Common myeloid progenitor, CD34-positive (primary cell): ENCODE data around the gene SLC35E3. TPM values are rescaled to one million over a fixed set of nuclear protein-coding genes. Genes with fewer than 3 reads are reported as not detected.

Source experiments
- CTCF ChIA-PET: fragments of 350-600 bp; sonication (Branson Sonifier 250); formaldehyde crosslinking; loops from one replicate; lab custom pipeline; 2021; ENCODE audit warnings: antibody characterized with exemption; lab: Charles Lee
- POLR2A ChIA-PET: fragments of 350-600 bp; sonication (Branson Sonifier 250); formaldehyde crosslinking; loops from one replicate; lab custom pipeline; 2021; ENCODE audit warnings: antibody characterized with exemption; lab: Charles Lee
- DNase-seq, 3 donors: peaks; one replicate each; pipeline versions ENCODE4 v3.0.0 to v3.0.0-alpha.2; 2013
- H3K27ac ChIP-seq, 2 experiments: 1 replicate in 1 of 2; 2 replicates in 1 of 2; pipeline ENCODE4 v1.7.0; 2013; ENCODE audit warnings: inconsistent platforms in 2 of 2, low read length in 2 of 2, mild to moderate bottlenecking in 2 of 2, low read depth in 1 of 2, moderate library complexity in 1 of 2; ENCODE audit not compliant: severe bottlenecking in 2 of 2, insufficient read depth in 1 of 2, poor library complexity in 1 of 2
- H3K27me3 ChIP-seq, 5 experiments: replicated peaks in 2 of 5; 1 replicate in 3 of 5; 2 replicates in 2 of 5; pipeline versions ENCODE4 v1.6.1 to v1.7.0; 2013; ENCODE audit warnings: low read length in 4 of 5, mild to moderate bottlenecking in 2 of 5, moderate library complexity in 2 of 5, inconsistent platforms in 1 of 5; ENCODE audit not compliant: insufficient read depth in 5 of 5, control insufficient read depth in 4 of 5
- H3K36me3 ChIP-seq, 4 experiments: 1 replicate in 2 of 4; 2 replicates in 2 of 4; pipeline versions ENCODE4 v1.6.1 to v1.7.0; 2013; ENCODE audit warnings: low read length in 3 of 4, control low read depth in 1 of 4, mild to moderate bottlenecking in 1 of 4; ENCODE audit not compliant: control insufficient read depth in 4 of 4, insufficient read depth in 4 of 4
- H3K4me1 ChIP-seq, 4 experiments: 1 replicate in 3 of 4; 2 replicates in 1 of 4; pipeline versions ENCODE4 v1.6.1 to v1.7.1; 2013; ENCODE audit warnings: low read length in 3 of 4, mild to moderate bottlenecking in 3 of 4, control low read depth in 1 of 4, inconsistent platforms in 1 of 4, moderate library complexity in 1 of 4; ENCODE audit not compliant: control insufficient read depth in 4 of 4, insufficient read depth in 4 of 4; ENCODE audit errors: control extremely low read depth in 1 of 4
- H3K4me3 ChIP-seq, 7 experiments: 1 replicate in 4 of 7; 2 replicates in 3 of 7; pipeline versions ENCODE4 v1.5.1 to v1.7.0; 2013; ENCODE audit warnings: mild to moderate bottlenecking in 7 of 7, low read length in 6 of 7, moderate library complexity in 6 of 7, inconsistent platforms in 2 of 7, low read depth in 2 of 7, control low read depth in 1 of 7; ENCODE audit not compliant: insufficient read depth in 4 of 7, control insufficient read depth in 1 of 7; ENCODE audit errors: extremely low read depth in 1 of 7
- H3K9me3 ChIP-seq, 5 experiments: 1 replicate in 4 of 5; 2 replicates in 1 of 5; pipeline versions ENCODE4 v1.6.1 to v1.7.1; 2013; ENCODE audit warnings: low read length in 4 of 5, mild to moderate bottlenecking in 2 of 5, inconsistent platforms in 1 of 5, low read depth in 1 of 5, moderate library complexity in 1 of 5; ENCODE audit not compliant: control insufficient read depth in 4 of 5, insufficient read depth in 2 of 5; ENCODE audit errors: control extremely low read depth in 1 of 5
- WGBS: methylation state at CpG from one replicate; pipeline ENCODE4 v1.1.5; 2013; ENCODE audit not compliant: insufficient coverage; 5-methylcytosine and 5-hydroxymethylcytosine counted together
- polyA plus RNA-seq: library from polyadenylated mRNA; unstranded; fragments of 120-200 nt; gene quantifications from one replicate; pipeline ENCODE4 v1.2.1, GENCODE V29; 2013

Gene SLC35E3
- 11.6 TPM for polyA plus RNA-seq

GRCh38 chr12:68745904-68746571 is at the start of gene SLC35E3:
SLC35E3 (plus strand) TSS chr12:68746176; CDS start chr12:68746378, 202 bp downstream.
- ChIA-PET POLR2A (interaction anchor here (0.7 kb wide), 1 partner anchor 61 kb away, joined by 6 read pairs; no protein-coding TSS in a partner anchor), CTCF (interaction anchor here (1.1 to 2.0 kb wide), 4 partner anchors 9 to 95 kb away, joined by 4 to 7 read pairs (median 6); partner anchors contain the start of gene MDM2)
- H3K4me3 ChIP-seq: peak within 1 kb of the TSS; percentile 58 to 98 (median 95)
- no peaks in the 10 kb centered on the region for H3K9me3 ChIP-seq
- H3K27me3 ChIP-seq: no peaks in the 10 kb centered on the region
- H3K27ac ChIP-seq: peak within 1 kb of the TSS; percentile 85 to 92
- under 1% methylated on average over 52 of the region's 52 CpGs for WGBS
- H3K36me3 ChIP-seq: peaks cover 2 to 20% (median 11%) of the 10 kb centered on the region in 4 experiments
- peaks cover 14 to 31% (median 23%) of the 10 kb centered on the region in 4 experiments for H3K4me1 ChIP-seq
- peak; percentile 88 to 94 (median 94) for DNase-seq

- Histone ChIP-seq H3K36me3 (peaks cover 12 to 69% (median 44%) of the 10 kb centered on the region in 4 experiments), H3K4me3 (no peak overlapping the region), H3K4me1 (no peaks in the 10 kb centered on the region), H3K27ac (no peak overlapping the region), H3K27me3 (no peaks in the 10 kb centered on the region), H3K9me3 (no peaks in the 10 kb centered on the region)
- DNase-seq: no peak
- POLR2A ChIA-PET: no interaction called here
- no CpG with 5 or more reads among the region's 1 CpG for WGBS
- CTCF ChIA-PET: interaction anchor here (1.0 to 1.7 kb wide), 2 partner anchors 9 to 11 kb away, joined by 3 to 7 read pairs; no protein-coding TSS in a partner anchor
These were observed 46.5 kb upstream of the SLC35E3 start for GRCh38 chr12:68699486-68699885.

GRCh38 chr12:68727776-68728175 is 18.2 kb upstream of the SLC35E3 start:
- H3K4me1 ChIP-seq: no peaks in the 10 kb centered on the region
- no peak overlapping the region for H3K4me3 ChIP-seq
- WGBS: 98% methylated on average over 6 of the region's 7 CpGs
- DNase-seq: no peak
- ChIA-PET CTCF (no interaction called here), POLR2A (no interaction called here)
- no peaks in the 10 kb centered on the region for H3K9me3 ChIP-seq
- no peaks in the 10 kb centered on the region for H3K27me3 ChIP-seq
- H3K36me3 ChIP-seq: peaks cover 10 to 64% (median 29%) of the 10 kb centered on the region in 4 experiments
- no peak overlapping the region for H3K27ac ChIP-seq

- DNase-seq: no peak
- POLR2A ChIA-PET: no interaction called here
- Histone ChIP-seq H3K36me3 (peaks cover 9 to 66% (median 45%) of the 10 kb centered on the region in 4 experiments), H3K4me3 (no peak overlapping the region), H3K4me1 (no peaks in the 10 kb centered on the region), H3K27me3 (no peaks in the 10 kb centered on the region), H3K27ac (no peak overlapping the region), H3K9me3 (no peaks in the 10 kb centered on the region)
- CTCF ChIA-PET: no interaction called here
- WGBS: 96% methylated on average over 3 of the region's 4 CpGs
These were observed 12.3 kb upstream of the SLC35E3 start for GRCh38 chr12:68733661-68734071.

GRCh38 chr12:68739891-68740290 is 6.1 kb upstream of the SLC35E3 start:
- H3K9me3 ChIP-seq: no peaks in the 10 kb centered on the region
- H3K27ac ChIP-seq: no peak overlapping the region
- 77% methylated on average over 6 of the region's 6 CpGs for WGBS
- H3K36me3 ChIP-seq: peaks cover 5 to 50% (median 37%) of the 10 kb centered on the region in 4 experiments
- peaks cover 0 to 8% (median 4%) of the 10 kb centered on the region in 4 experiments for H3K4me1 ChIP-seq
- ChIA-PET CTCF (no interaction called here), POLR2A (no interaction called here)
- DNase-seq: no peak
- no peak overlapping the region for H3K4me3 ChIP-seq
- H3K27me3 ChIP-seq: no peaks in the 10 kb centered on the region

GRCh38 chr12:68743356-68743755 is 2.6 kb upstream of the SLC35E3 start:
- Histone ChIP-seq H3K4me3 (no peak overlapping the region), H3K4me1 (peaks cover 14 to 31% (median 22%) of the 10 kb centered on the region in 4 experiments), H3K27ac (no peak overlapping the region), H3K36me3 (peaks cover 2 to 29% (median 17%) of the 10 kb centered on the region in 4 experiments), H3K9me3 (no peaks in the 10 kb centered on the region), H3K27me3 (no peaks in the 10 kb centered on the region)
- POLR2A ChIA-PET: no interaction called here
- 53% methylated on average over 2 of the region's 2 CpGs for WGBS
- CTCF ChIA-PET: no interaction called here
- DNase-seq: no peak

GRCh38 chr12:68745376-68745903 is 536 bp upstream of the SLC35E3 start:
- Histone ChIP-seq H3K36me3 (peaks cover 2 to 14% (median 10%) of the 10 kb centered on the region in 4 experiments), H3K4me1 (peaks cover 14 to 31% (median 23%) of the 10 kb centered on the region in 4 experiments), H3K4me3 (peak overlapping the region in 6 of 7 experiments; percentile 85 to 98 (median 96)), H3K27ac (peak overlapping the region; percentile 85 to 92), H3K9me3 (no peaks in the 10 kb centered on the region), H3K27me3 (no peaks in the 10 kb centered on the region)
- ChIA-PET CTCF (interaction anchor here (1.4 to 2.0 kb wide), 3 partner anchors 10 to 62 kb away, joined by 5 to 7 read pairs (median 6); partner anchors contain the start of gene MDM2), POLR2A (no interaction called here)
- 41% methylated on average over 5 of the region's 9 CpGs for WGBS
- peak in 2 of 3 donors; percentile 34 to 42 for DNase-seq
